ENCODE data around the gene HS3ST3B1.

HS3ST3B1 gene

DNA sequence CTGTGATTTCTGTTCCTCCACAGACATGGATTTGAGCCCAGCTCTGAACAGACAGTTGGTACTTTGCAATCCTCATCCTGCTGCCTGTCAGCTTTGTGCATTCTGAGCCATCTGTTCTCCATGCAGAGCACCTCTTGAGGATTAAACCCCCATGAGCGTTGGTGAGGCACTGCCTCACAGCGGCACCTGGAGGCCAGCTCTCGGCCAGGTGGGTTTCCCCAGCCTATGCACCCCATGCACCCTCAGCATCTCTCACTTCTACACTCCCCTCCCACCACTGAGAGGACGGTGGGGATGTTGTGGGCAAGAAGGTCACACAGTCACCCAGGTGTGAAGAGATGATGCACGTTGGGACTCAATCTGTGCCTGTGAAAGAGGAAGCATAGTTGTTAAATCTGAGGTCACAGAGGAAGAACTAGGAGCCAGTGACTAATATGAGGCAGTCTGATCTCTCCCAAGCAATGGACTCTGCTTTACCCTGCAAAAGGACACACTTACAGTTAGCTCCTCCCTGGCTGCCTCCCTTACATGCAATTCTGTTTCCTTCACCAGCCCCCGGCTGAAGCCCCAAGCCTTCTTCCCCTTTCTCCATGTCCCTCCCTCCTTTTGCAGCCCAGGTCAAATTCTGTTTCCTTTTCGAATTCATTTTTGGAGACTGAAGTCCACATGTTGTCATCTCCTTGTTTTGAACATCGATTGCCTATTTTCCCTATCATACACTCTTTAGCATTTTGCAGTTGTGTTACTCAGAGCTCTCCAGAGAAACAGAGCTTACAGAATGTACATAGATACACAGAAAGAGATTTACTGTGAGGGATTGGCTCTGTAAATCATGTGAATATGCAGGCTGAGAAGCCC, 58.5 kb downstream of the HS3ST3B1 start:
- no peak for DNase-seq

DNA sequence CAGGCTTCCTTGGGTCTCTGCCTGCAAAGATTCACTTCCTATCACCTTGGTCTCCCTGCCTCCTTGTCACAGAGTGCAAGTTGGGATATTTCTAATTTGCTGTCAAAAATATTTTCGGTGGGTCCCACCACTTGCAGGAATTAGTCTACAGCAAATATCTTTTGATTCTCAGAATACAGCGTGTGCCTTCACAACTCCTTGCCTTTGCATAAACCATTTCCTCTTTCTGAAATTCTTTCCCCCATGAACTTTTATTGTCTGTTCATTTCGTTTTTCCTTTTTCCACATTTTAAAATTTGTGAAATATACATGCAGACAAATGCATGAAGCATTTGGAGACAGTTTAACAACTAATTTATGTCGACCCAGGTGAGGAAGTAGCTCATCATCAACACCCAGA, 60.0 kb downstream of the HS3ST3B1 start:
- no peak for DNase-seq

DNA sequence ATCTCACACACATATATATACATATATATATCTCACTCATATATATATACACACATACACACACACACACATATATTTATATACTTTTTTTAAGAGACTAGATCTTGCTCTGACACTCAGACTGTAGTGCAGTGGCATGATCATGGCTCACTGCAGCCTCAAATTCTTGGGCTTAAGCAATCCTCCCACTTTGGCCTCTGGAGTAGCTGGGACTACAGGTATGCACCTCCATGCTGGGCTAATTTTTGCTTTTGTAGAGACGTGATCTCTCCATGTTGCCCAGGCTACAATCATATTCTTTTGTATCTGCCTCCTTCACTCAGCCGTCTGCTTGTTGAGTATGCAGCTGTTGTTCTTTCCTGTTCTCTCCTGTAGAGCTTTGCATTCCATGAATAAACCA, 60.6 kb downstream of the HS3ST3B1 start:
- DNase-seq, result no peak

DNA sequence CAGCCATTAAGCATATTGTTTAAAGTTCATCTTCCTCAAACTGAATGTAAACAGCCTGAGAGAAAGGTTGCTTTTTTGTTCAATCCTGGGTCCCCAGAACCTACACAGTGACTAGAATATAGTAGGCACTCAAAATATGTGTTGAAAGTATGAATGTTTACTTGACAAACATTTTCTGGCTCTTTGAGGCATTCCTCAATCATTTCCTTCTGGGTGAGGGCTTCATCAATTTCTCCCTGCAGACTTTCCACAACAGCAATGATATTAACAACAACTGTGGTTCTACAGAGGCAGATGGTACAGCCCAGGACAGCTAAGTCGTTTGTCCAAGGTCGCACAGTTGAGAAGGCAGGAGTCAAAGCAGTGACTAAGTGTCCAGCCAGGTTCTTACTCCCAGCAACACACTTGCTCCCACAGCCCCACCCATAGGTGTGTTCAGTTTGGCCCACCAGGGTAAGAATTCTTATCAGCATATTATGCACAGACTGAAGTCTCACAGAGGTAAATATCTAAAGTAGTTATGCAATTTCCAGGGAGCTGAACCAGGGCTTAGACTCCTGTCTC, 61.1 kb downstream of the HS3ST3B1 start:
- no peak for DNase-seq

DNA sequence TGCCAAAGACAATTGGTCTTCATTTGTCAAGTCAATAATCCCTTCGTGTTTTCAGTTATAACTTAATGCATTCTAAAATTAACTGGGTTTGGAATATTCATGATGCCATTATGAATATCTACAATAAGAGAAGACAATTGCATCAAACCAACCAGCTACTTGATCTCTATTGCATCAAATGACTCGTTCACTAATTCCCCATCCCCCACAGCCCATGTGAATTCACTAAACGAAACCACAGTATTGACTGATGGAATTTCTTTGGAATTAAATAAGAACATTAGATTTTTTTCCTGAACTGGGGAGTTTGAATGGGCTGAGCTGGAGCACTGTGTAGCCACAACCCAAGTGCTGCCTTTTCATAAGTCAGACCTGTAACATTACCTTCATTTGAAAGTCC, 65.3 kb downstream of the HS3ST3B1 start:
- DNase-seq, result no peak

DNA sequence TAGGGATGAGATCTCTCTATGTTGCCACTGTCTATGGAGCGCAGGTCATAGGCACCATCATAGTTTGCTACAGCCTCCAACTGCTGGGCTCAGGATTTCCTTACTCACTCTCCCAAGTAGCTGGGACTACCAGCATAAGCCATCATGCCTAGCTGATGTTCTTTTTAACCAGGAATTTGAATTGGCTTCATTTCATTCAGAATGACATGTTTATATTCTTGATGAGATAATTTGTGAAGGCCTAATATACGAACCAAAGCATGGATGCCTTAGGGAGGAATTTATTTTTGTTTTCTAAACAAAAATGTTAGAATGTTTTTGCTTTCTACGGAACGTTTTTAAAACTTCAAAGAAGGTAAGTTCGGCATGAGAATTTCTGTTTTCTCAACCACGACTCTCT, 71.6 kb downstream of the HS3ST3B1 start:
- no peak for DNase-seq

DNA sequence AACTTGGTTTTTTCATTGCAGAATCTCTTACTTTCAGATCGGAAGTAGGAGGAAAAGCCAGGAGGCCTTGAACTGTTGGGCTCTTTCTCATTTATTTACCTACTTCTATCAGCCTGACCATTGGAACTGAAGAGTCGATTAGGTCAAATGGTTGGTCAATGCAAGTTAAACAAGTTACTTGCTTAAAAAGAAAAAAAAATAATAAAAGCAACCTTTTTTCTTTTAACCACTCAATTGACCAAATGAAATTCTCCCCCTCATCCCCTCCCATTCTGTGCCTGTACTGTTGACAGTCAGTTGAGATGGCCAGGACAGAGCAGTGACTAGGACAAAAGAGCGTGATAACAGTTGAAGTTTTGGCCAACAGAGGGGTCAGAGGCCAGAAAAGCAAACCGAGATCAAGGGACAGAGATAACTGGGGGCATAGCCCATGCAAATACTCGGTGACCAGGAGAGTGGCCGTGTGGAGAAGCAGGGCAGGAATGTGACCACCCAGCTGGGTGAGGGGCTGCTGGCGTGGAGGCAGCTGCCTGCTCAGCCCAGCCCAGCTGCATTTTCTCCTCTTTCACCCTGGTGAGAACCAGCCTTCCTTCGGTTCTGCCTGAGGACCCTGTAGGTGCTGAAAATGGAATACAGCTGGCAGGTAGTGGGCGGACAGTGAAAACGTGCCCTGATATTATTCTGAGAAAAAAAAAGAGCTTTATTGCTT, 72.2 kb downstream of the HS3ST3B1 start:
- DNase-seq, result no peak

DNA sequence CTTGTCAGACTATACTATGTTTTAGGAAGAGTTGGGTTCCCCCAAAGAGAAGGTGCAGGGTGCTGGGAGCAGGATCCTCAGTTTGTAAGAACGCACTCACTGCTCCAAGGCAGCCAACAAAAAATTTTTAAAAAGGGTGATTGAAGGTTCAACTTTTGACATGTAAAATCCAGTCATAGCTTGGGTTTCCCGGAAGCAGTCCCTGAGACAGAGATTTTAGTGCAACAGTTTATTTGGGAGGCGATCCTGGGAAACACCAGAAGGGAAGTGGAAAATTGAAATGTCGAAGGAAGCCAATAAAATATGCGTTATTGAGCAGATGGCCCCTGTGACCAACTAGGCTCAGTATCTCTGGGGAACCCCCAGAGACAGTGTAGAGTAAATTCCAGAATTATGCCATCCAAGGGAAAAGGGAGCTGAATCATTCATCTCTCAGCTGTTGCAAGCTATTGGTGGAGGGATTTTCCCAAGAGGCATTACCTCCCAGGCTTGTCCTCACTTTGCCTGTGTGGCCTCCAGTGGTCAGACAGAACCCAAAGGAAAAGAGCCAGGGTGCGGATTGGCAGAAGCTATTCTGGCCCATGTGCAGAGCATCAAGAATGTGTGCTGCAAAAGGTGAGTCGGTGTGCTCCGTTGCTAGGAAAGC, 72.9 kb downstream of the HS3ST3B1 start:
- DNase-seq, result no peak

DNA sequence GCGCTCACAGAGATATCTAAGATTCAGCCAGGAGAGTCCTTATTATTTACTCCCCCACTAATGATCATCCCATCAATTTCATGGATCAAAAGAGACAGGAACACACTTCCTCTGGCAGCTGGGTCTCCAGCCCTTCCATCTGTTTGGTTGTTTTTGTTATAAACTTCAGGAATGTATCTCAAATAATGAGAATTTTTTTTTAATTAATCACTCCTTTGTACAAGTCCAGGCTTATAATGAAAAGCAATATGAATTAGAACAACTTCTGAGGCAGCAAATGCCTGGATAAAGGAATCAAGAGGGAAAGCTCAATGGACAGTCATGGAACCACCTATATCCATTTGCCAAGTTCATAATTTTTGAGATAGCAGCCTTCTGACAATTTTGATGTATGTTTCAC, 73.4 kb downstream of the HS3ST3B1 start:
- no peak for DNase-seq

DNA sequence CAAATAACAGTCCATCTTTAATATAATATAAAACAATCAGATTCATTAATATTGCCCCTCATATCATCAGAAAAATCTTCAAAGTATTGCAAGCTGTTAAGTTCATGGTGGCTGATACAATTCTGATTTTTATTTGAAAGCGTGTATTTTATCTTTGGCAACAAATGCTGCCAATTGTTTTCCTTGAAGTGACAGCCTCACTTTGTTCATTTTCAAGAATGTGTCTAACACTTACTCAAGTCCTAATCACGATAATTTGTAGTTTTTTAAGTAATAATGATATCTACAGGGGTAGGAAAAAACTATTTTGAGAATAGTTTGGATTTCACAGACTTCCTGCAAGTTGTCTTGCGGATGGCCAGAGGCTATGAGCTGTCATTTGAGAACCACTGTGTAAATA, 75.8 kb downstream of the HS3ST3B1 start:
- no peak for DNase-seq

DNA sequence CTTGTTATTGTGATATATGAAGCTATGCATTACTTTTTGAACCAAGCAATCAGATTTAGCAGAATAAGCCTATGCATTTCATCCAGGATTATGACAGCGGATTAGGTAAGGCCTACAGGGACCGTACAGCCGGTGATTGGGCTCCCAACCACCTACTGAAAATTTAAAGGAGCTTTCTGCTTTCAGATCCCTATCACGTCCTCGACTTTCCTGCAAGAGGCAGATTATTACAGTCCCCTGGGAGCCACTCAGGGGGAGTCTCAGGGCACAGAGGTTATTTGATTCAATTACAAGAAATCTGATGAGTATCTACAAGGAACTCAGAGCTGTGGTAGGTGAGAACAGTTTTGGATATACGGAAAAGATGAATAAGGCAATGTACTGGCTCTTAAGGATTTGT, 80.7 kb downstream of the HS3ST3B1 start:
- no peak for DNase-seq

DNA sequence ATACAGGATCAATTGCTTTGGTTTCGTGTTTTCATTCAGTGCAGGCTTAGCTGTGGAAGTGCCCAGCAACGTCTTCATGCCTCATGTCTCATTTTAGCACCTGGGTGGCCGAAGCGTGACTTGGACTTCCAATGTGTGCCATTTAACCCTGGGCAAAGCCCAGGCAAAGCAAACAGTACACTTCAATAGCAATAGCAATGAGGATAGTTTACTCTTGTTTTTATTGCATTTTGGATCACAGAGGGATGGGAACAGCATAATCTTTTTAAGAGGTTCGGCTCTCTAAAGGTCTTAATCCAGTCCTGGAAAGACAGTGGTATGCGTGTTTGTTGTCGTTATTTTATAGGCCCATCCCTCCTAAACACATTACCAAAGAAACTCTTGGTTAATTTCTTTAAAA, 86.2 kb downstream of the HS3ST3B1 start:
- no peak for DNase-seq

DNA sequence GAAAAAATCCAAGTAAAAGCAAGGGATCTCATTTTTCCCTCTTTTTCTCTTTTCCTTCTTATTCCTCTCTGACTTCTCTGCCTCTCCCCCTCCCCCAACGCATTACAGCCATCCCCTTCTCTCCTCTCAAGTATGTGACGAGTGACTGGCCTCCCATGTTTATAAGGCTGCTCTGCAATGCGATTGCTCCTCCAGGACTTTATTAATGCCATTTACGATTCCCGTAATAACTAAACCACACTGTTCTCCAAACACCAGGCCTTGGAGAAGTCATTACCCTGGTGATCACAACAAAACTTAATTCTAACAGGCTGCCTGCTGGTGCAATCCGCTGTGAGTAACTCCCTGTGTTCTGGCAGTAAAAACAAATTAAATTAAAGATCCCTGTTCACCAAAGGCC, 88.8 kb downstream of the HS3ST3B1 start:
- no peak for DNase-seq

DNA sequence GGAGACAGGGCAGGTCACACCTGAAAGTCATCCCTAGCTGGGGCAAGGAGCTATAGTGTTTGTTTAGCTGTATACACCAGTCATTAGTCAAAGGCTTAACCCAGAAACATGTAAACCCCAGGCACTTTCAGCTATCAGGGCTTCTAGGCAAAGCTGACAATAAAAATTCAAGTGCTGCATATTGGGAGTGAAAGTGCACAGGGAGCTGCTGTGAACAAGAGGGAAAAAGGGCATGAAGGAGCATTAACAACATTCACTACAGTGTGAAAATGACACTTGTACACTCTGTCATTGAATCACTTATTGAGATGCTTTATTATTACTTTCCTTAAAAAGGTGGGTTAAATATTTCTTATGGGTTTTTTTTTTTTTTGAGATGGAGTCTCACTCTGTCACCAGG, 92.8 kb downstream of the HS3ST3B1 start:
- DNase-seq, result no peak

DNA sequence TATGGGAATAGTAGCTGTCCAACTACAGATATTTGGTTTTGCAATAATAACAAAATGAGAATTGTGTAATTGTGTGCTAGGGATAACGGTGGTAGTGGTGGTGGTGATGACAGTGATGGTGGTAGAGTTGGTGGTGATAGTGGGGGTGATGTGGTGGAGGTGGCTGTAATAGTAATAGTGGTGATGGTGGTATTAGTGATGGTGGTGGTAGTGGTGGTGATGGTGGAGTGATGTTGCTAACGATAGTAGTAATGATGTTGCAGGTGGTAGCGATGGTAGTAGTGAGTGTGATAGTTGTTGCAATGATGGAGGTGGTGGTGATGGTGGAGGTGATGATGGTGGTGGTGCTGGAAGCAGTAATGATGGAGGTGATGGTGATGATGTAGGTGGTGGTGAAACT, 94.4 kb downstream of the HS3ST3B1 start:
- no peak for DNase-seq

DNA sequence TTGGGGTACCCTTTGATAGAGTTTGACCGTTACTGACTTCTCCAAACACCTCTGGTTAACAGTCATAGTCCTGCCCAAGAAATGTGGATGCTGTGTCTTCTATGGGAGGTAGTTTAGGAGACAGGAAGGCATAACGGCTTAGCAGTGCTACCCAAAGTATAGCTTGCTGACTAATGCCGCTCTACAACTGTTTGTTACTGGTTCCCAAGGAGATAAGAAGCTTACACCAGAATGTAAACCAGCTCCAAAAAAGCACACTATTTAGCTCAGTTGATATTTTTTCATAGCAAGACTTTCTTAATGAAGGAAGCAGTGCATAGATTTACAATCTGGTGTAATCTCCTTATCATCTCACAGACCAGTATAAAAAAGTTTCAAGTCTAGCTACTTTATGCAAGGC, 95.7 kb downstream of the HS3ST3B1 start:
- no peak for DNase-seq

DNA sequence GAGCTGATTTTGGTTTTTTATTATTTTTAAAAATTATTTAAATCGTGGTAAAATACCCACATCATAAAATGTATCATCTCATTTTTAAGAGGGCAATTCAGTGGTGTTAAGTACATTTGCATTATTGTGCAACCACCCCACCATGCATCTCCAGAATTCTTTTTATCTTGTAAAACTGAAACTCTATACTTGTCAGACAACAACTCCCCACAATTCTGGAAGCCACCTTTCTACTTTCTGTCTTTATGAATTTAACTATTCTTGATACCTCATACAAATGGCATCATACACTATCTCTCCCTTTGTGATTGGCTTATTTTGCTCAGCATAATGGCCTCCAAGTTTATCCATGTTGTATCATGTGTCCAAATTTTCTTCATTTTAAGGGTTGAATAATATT, 97.9 kb downstream of the HS3ST3B1 start:
- DNase-seq, result no peak

All from femur (tissue), 1 donor.